Fibroblast of lung (primary cell): ENCODE results near the gene SNX8. TPM values are rescaled to one million over a fixed set of nuclear protein-coding genes. Genes with fewer than 3 reads are reported as not detected.

Source experiments
- DNase-seq, 2 donors: peaks; one replicate each; pipeline versions ENCODE4 v3.0.0 to v3.0.0-alpha.2; 2010; ENCODE audit warnings: low read depth in 2 of 2
- H2AFZ ChIP-seq: 2 replicates; pipeline ENCODE4 v1.5.1; 2012; ENCODE audit warnings: low read length, control low read depth, inconsistent platforms
- H3K27ac ChIP-seq: 2 replicates; pipeline ENCODE4 v1.5.1; 2011; ENCODE audit warnings: low read length, control low read depth; ENCODE audit not compliant: insufficient read depth
- H3K27me3 ChIP-seq: 2 replicates; pipeline ENCODE4 v1.5.1; 2011; ENCODE audit warnings: mild to moderate bottlenecking, low read length; ENCODE audit not compliant: control insufficient read depth, insufficient read depth
- H3K36me3 ChIP-seq: 2 replicates; pipeline ENCODE4 v1.5.1; 2011; ENCODE audit warnings: low read length; ENCODE audit not compliant: control insufficient read depth, insufficient read depth
- H3K4me1 ChIP-seq: 2 replicates; pipeline ENCODE4 v1.5.1; 2011; ENCODE audit warnings: low read length; ENCODE audit not compliant: control insufficient read depth, insufficient read depth; ENCODE audit errors: extremely low read depth
- H3K4me2 ChIP-seq: 2 replicates; pipeline ENCODE4 v1.5.1; 2011; ENCODE audit warnings: low read length, control low read depth; ENCODE audit not compliant: insufficient read depth; ENCODE audit errors: extremely low read depth
- H3K4me3 ChIP-seq, 4 experiments: fragments of 200-600 bp in 1 of 4; sonication (generic) in 1 of 4; replicated peaks in 1 of 4; 2 replicates each; pipeline ENCODE4 v1.5.1; 2011 to 2016; ENCODE audit warnings: low read length in 4 of 4, low read depth in 3 of 4, mild to moderate bottlenecking in 3 of 4, control low read depth in 2 of 4, inconsistent platforms in 1 of 4, mixed read lengths in 1 of 4; ENCODE audit not compliant: insufficient read depth in 1 of 4; ENCODE audit errors: control extremely low read depth in 1 of 4
- H3K79me2 ChIP-seq: 2 replicates; pipeline ENCODE4 v1.5.1; 2012; ENCODE audit warnings: mild to moderate bottlenecking, low read length, inconsistent platforms; ENCODE audit not compliant: control insufficient read depth, insufficient read depth
- H3K9ac ChIP-seq: 2 replicates; pipeline ENCODE4 v1.5.1; 2011; ENCODE audit warnings: mild to moderate bottlenecking, low read length, control low read depth; ENCODE audit not compliant: insufficient read depth
- H3K9me3 ChIP-seq: 2 replicates; pipeline ENCODE4 v1.5.1; 2012; ENCODE audit warnings: low read depth, low read length; ENCODE audit not compliant: control insufficient read depth, insufficient read depth
- H4K20me1 ChIP-seq: 2 replicates; pipeline ENCODE4 v1.5.1; 2011; ENCODE audit warnings: low read length; ENCODE audit not compliant: control insufficient read depth, insufficient read depth; ENCODE audit errors: extremely low read depth
- EZH2 ChIP-seq: IDR thresholded peaks from 2 replicates; pipeline ENCODE4 v1.5.1; 2012; ENCODE audit warnings: low read length, control low read depth, mild to moderate bottlenecking; ENCODE audit errors: missing control alignments
- polyA plus RNA-seq, 2 donors: library from polyadenylated mRNA; depleted of rRNA in 1 of 2; stranded (reverse) in 1 of 2; unstranded in 1 of 2; fragments of >200 nt; gene quantifications; 2 replicates each; pipeline ENCODE4 v1.2.1, GENCODE V29; 2011 to 2012; ENCODE audit warnings: missing spikeins in 1 of 2
- total RNA-seq: library from RNA; depleted of rRNA; stranded (reverse); fragments of >200 nt; gene quantifications from 2 replicates; pipeline ENCODE4 v1.2.1, GENCODE V29; 2014
- TF ChIP-seq, protein P1 (sequence below), 2 donors: IDR thresholded peaks in 1 of 2; conservative IDR thresholded peaks in 1 of 2; 1 replicate in 1 of 2; 2 replicates in 1 of 2; pipeline ENCODE4 v1.5.1; 2011 to 2012; ENCODE audit warnings: low read length in 2 of 2, control low read depth in 1 of 2, inconsistent platforms in 1 of 2, low read depth in 1 of 2, mild to moderate bottlenecking in 1 of 2

Gene SNX8
- total and polyA plus RNA-seq, 2 donors (not counting 1 experiment from before 2014, with no cell fraction given) = 13.2 to 27.4 TPM

DNA sequence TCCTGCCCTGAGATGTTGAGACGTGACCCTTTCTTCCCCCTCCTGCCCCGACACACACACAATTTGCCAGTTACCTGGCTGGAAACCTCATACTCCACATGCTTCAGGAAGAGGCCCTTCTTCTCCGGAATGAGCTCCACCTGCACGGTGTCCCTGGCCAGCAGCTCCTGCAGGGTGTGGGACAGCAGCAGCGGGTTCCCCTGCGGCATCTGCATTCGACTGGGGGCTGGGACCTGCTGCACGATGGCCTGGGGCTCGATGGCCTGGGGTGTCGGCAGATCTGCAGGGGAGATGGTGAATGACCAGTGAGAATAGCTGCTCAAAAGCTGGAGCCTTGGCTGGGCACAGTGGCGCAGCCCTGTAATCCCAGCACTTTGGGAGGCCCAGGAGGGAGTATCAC, 36.2 kb downstream of the SNX8 start:
- H2AFZ ChIP-seq = no peak overlapping the region
- peaks cover 2% of the 10 kb centered on the region for H3K36me3 ChIP-seq
- no peak overlapping the region for H3K9ac ChIP-seq
- H3K27me3 ChIP-seq = no peaks in the 10 kb centered on the region
- no peak overlapping the region for H3K27ac ChIP-seq
- H4K20me1 ChIP-seq = no peaks in the 10 kb centered on the region
- no peak for DNase-seq
- H3K4me2 ChIP-seq = no peak overlapping the region
- H3K4me1 ChIP-seq = peaks cover 4% of the 10 kb centered on the region
- H3K4me3 ChIP-seq = no peak overlapping the region
- no peaks in the 10 kb centered on the region for H3K9me3 ChIP-seq
- H3K79me2 ChIP-seq = peaks cover 3% of the 10 kb centered on the region
- TF ChIP-seq EZH2 = no peak
- TF ChIP-seq, protein P1, sequence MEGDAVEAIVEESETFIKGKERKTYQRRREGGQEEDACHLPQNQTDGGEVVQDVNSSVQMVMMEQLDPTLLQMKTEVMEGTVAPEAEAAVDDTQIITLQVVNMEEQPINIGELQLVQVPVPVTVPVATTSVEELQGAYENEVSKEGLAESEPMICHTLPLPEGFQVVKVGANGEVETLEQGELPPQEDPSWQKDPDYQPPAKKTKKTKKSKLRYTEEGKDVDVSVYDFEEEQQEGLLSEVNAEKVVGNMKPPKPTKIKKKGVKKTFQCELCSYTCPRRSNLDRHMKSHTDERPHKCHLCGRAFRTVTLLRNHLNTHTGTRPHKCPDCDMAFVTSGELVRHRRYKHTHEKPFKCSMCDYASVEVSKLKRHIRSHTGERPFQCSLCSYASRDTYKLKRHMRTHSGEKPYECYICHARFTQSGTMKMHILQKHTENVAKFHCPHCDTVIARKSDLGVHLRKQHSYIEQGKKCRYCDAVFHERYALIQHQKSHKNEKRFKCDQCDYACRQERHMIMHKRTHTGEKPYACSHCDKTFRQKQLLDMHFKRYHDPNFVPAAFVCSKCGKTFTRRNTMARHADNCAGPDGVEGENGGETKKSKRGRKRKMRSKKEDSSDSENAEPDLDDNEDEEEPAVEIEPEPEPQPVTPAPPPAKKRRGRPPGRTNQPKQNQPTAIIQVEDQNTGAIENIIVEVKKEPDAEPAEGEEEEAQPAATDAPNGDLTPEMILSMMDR (conservative IDR thresholded peaks at IDR 0.05 in 1 of 2, IDR thresholded peaks at IDR 0.05 in 1 of 2; ENCODE audit: low read depth in 1 of 2, low read length in 2 of 2) = no peak

DNA sequence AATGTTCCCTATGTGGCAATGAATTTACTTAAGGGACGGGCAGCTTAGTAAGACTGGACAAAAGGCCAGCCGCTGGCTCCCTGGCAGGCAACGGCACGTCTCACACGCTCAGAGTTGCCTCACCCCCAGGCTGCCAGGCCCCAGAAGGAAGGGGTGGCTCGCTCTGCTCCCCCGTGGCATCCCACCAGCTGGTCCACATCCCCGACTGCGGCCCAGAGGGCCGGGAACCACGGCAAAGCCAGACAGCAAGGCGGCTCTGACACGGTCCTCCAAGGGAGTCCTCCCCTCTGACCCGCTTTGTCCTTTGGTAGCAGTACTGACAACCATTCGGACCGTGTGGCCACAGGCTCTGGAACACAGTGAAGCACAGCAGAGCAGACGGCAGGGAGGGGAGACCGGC, 38.1 kb downstream of the SNX8 start:
- Histone ChIP-seq H3K4me2 (no peak overlapping the region), H3K9ac (no peak overlapping the region), H3K4me1 (peaks cover 2% of the 10 kb centered on the region), H2AFZ (no peak overlapping the region), H3K4me3 (no peak overlapping the region), H3K27me3 (no peaks in the 10 kb centered on the region), H3K9me3 (no peaks in the 10 kb centered on the region), H3K79me2 (peaks cover 2% of the 10 kb centered on the region), H3K27ac (no peak overlapping the region), H4K20me1 (no peaks in the 10 kb centered on the region), H3K36me3 (peaks cover 2% of the 10 kb centered on the region)
- TF ChIP-seq, protein P1 (conservative IDR thresholded peaks at IDR 0.05 in 1 of 2, IDR thresholded peaks at IDR 0.05 in 1 of 2; ENCODE audit: low read depth in 1 of 2, low read length in 2 of 2) = no peak
- no peak for TF ChIP-seq EZH2
- DNase-seq = no peak

DNA sequence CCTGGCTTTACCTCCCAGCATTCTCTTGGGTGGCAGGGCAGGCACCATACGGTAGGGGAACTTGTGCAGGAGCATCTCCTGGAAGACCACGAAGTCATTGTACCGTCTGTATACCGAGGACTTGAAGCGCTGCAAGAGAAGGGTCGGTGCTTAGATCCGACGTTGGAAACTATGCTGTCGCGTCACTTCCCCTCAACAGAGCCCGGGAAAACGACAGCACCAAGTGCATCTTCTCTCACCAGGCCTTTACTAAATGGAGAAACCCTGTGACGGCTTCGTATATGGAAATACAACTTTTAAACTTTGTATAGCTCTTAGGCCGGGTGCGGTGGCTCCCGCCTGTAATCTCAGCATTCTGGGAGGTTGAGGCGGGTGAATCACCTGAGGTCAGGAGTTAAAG, 39.1 kb downstream of the SNX8 start:
- peaks cover 2% of the 10 kb centered on the region for H3K4me1 ChIP-seq
- TF ChIP-seq, protein P1 (conservative IDR thresholded peaks at IDR 0.05 in 1 of 2, IDR thresholded peaks at IDR 0.05 in 1 of 2; ENCODE audit: low read depth in 1 of 2, low read length in 2 of 2) = no peak
- no peak for TF ChIP-seq EZH2
- H4K20me1 ChIP-seq = no peaks in the 10 kb centered on the region

More for the DNA sequence above, 39.1 kb downstream of the SNX8 start:
- H3K27ac ChIP-seq = no peak overlapping the region
- no peak for DNase-seq
- no peaks in the 10 kb centered on the region for H3K9me3 ChIP-seq
- H3K4me2 ChIP-seq = no peak overlapping the region
- no peak overlapping the region for H3K4me3 ChIP-seq
- no peak overlapping the region for H2AFZ ChIP-seq
- H3K36me3 ChIP-seq = peaks cover 2% of the 10 kb centered on the region
- H3K9ac ChIP-seq = no peak overlapping the region
- H3K79me2 ChIP-seq = peaks cover 2% of the 10 kb centered on the region
- no peaks in the 10 kb centered on the region for H3K27me3 ChIP-seq
